Glomerular visceral epithelial cell (primary cell): ENCODE results near the gene WDR81.
"Not testable (repeated sequence)": the region's sequence is repeated elsewhere in the genome, so short reads cannot be mapped to it uniquely, and the experiment has no call there.

ENCODE experiments used
- DNase-seq: peaks from one replicate; pipeline ENCODE4 v3.0.0-alpha.2; 2016; ENCODE audit errors: extremely low spot score

The WDR81 gene

DNA sequence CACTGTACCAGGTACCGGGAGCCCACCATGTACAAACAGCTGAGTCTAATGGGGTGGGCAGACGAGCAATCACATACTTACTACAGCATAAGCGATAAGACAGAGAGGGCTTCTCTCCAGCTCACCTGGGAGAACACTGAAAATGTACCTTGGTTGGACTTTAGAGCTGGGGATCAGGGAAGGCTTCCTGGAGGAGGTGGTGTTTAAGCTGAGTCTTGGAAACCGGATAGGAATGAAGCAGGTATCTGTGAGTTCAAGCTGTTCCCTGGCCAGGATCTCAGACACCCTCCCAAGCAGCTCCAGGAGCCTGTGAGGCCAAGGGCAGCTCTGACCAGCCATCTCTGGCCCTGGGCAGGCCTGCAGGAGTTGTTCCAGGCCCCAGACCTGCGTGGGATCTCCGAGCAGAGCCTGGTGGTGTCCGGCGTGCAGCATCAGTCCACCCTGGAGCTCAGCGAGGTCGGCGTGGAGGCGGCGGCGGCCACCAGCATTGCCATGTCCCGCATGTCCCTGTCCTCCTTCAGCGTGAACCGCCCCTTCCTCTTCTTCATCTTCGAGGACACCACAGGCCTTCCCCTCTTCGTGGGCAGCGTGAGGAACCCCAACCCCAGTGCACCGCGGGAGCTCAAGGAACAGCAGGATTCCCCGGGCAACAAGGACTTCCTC lies 29.4 kb downstream of the WDR81 start:
- no peak for DNase-seq

DNA sequence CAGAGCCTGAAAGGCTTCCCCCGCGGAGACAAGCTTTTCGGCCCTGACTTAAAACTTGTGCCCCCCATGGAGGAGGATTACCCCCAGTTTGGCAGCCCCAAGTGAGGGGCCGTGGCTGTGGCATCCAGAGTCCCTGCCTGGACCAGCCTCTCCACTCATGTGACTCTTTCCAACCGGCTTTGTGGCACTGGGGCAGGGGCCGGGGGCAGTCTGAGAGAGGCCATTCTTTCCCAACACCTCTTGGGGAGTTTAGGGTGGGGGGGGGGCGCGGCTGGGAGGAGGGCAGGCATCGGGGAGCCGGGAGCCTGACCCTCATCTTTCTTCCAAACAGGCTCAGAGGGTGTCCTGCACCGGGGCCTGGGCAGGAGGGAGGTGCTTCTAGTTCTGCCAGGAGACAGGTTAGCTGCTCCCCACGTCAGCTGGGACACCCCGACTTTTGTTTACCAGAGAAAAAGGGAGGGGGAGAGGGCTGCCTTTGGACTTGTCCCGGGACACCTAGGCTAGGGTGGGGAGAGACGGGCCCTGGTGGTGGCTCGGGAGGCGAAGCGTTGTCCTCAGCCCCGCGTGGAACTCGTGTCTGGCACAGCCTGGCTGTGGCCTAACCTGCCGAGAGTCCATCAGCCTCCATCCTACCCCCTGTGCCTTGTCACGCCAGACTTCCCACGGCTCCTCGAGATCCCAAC lies 30.1 kb downstream of the WDR81 start:
- no peak for DNase-seq

DNA sequence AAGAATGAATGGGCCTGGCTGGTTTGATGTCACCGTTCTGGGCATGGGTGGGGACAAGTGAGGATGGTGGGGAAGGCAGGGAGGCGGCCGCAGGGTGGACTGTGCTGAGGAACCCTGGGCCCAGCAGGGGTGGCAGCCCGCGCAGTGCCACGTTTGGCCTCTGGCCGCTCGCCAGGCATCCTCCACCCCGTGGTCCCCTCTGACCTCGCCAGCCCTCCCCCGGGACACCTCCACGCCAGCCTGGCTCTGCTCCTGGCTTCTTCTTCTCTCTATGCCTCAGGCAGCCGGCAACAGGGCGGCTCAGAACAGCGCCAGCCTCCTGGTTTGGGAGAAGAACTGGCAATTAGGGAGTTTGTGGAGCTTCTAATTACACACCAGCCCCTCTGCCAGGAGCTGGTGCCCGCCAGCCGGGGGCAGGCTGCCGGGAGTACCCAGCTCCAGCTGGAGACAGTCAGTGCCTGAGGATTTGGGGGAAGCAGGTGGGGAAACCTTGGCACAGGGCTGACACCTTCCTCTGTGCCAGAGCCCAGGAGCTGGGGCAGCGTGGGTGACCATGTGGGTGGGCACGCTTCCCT lies 30.8 kb downstream of the WDR81 start:
- DNase-seq, result no peak

DNA sequence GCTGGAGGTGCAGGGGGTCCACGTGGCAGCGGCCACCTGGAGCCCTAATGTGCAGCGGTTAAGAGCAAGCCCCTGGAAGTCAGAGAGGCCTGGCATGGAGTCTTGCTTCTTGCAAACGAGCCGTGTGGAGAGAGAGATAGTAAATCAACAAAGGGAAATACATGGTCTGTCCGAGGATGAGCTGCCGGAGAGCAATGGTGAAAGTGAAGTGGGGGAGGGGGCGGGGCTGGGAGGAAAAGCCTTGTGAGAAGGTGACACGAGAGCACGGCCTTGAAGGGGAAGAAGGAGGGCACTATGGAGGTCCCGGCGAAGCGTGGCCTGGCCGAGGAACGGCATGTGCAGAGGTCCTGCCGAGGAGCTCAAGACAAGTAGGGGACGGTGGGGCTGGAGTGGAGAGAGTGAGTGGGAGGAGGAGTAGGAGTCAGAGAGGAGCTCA lies 31.3 kb downstream of the WDR81 start:
- no peak for DNase-seq

GRCh38 chr17:1758807-1759206 lies 34.3 kb downstream of the WDR81 start:
- DNase-seq, result no peak

DNA sequence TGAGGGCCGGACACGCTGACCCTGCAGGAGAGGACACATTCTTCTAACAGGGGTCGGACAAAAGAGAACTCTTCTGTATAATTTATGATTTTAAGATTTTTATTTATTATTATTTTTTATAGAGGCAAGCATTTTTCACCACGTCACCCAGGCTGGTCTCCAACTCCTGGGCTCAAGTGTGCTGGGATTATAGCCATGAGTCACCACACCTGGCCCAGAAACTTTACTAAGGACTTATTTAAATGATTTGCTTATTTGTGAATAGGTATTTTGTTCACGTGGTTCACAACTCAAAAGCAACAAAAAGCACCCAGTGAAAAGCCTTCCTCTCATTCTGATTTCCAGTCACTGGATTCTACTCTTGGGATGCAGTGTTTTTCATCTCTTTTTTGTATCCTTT lies 35.0 kb downstream of the WDR81 start:
- no peak for DNase-seq

DNA sequence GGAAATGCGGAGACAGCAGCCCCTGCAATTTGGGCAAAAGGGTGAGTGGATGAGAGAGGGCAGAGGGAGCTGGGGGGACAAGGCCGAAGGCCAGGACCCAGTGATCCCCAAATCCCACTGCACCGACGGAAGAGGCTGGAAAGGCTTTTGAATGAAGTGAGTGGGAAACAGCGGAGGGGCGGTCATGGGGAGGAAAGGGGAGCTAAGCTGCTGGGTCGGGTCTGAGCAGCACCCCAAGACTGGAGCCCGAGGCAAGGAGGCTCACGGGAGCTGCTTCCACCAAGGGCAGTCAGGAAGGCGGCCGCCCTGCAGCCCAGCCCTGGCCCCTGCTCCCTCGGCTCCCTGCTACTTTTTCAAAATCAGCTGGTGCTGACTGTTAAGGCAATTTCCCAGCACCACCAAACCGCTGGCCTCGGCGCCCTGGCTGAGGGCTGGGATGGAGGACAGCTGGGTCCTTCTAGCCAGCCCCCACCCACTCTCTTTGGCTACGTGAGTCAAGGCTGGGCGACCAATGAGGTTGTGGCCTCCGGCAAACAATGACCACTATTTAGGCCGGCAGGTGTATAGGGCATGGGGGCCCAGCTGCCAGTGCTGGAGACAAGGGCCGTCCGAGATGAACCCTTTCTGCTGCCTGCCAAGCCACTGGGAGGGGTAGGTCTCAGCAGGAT lies 37.9 kb downstream of the WDR81 start:
- DNase-seq, result no peak

DNA sequence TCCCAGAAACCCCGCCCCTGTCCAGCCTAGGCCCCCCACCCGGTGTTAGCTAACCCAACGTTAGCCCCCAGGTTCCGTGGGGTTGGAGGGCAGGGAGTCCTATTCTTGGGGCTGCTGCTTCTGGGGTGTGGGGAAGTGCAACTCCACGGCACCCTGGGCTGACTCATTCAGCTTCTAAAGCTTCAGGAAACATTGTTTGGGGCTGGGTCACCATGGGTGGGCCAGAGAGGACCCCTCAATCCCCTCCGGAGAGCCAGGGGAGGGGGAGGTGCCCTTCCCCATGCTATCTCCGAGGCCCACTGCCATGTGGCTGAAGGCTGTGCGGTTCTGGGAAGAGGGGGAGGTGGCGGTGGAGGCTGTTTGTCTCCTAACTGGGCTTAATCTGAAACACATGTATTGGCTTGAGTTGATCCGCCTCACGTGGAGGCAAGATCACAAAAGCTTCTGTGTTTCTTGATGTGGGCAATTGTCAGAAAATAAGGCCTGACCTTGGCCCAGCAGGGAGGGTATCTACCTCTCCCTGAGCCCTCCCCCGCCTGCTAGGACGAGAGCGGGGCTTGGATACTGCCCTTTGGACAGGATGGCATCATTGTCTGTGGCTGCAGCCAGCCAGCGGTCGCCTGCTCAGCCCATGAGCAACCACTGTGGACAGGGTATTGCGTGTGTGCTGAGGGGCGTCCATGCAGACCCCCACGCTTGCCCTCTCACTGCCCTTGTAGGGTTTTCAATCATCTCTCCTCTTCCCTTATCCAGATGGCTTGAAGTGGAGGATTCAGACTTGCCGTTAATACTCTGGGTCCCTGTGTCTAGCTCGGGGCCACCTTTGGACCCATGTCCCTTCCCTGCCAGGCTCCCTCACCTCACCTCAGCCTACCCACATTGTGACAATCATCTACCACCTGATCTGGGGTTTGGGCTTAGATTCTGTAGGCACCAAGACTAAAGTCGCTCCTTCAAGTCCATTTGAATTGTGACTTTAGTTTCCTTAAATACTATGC lies 38.7 kb downstream of the WDR81 start:
- no peak for DNase-seq

- DNase-seq, result no peak
Observed at GRCh38 chr17:1764284-1764683, 39.8 kb downstream of the WDR81 start.

GRCh38 chr17:1764705-1765104 lies 40.2 kb downstream of the WDR81 start:
- not testable (repeated sequence) for DNase-seq

DNA sequence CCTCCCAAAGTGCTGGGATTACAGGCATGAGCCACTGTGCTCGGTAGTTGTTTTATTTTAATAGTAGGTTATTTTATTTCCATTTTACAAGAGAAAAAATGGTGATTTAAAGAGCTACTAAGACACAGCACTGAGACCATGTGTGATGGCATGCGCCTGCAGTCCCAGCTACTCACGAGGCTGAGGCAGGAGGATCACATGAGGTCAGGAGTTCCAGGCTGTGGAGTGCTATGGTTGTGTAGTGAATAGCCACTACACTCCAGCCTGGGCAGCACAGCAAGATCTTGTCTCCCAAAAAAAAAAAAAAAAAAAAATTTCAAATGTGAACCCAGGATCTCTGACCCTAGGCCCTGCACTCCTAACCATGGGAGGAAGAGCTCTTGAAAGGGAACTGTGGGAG lies 41.1 kb downstream of the WDR81 start:
- DNase-seq, result no peak

- no peak for DNase-seq
Observed at GRCh38 chr17:1766382-1767135, 42.1 kb downstream of the WDR81 start.

- DNase-seq, result no peak
Observed at GRCh38 chr17:1767358-1767757, 42.9 kb downstream of the WDR81 start.

DNA sequence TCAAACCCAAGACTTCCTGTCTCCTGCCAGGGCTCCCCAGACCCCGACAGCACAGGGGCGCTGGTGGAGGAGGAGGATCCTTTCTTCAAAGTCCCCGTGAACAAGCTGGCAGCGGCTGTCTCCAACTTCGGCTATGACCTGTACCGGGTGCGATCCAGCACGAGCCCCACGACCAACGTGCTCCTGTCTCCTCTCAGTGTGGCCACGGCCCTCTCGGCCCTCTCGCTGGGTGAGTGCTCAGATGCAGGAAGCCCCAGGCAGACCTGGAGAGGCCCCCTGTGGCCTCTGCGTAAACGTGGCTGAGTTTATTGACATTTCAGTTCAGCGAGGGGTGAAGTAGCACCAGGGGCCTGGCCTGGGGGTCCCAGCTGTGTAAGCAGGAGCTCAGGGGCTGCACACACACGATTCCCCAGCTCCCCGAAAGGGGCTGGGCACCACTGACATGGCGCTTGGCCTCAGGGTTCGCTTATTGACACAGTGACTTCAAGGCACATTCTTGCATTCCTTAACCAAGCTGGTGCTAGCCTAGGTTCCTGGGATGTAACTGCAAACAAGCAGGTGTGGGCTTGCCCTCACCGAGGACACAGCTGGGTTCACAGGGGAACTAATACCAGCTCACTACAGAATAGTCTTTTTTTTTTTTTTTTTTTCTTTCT lies 45.4 kb downstream of the WDR81 start:
- DNase-seq, result no peak

DNA sequence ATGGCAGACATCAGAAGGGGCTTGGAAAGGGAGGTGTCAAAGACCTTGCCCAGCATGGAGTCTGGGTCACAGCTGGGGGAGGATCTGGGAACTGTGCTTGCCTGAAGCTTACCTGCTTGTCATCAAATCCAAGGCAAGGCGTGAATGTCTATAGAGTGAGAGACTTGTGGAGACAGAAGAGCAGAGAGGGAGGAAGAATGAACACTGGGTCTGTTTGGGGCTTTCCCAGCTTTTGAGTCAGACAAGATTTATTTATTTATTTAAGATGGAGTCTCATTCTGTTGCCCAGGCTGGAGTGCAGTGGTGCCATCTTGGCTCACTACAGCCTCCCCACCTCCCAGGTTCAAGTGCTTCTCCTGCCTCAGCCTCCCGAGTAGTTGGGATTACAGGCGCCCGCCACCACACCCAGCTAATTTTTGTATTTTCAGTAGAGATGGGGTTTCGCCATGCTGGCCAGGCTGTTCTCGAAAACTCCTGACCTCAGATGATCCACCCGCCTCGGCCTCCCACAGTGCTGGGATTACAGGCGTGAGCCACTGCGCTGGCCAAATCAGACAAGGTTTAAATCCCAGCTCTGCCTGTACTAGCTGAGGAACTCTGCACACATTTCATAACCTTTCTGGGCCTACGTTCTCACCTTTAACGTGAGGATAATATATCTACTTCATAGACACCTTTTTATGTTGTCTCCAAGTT lies 48.6 kb downstream of the WDR81 start:
- DNase-seq, result peak; percentile 61

DNA sequence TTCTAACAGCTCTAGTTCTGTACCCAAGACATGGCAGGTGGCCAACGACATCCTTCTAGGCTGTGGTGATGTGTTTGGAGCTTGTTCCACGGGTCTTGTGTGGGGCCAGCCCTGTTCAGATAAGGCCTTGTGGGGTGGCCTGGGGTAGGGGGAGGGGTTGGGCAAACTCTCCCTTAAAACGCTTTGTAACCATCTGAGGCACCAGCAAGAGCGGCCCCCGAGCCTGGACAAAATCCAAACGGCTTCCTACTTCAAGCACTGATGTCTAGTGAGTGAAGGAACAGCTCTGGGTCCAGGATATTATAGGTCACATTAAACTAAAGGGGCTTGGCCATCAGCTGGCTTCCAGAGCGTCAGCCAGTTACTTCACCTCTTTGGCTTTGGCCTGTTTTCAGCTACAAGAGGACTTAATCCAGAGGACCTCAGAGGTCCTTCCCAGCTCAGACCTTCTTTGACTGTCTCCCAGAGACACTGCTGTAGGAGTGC lies 49.2 kb downstream of the WDR81 start:
- no peak for DNase-seq

DNA sequence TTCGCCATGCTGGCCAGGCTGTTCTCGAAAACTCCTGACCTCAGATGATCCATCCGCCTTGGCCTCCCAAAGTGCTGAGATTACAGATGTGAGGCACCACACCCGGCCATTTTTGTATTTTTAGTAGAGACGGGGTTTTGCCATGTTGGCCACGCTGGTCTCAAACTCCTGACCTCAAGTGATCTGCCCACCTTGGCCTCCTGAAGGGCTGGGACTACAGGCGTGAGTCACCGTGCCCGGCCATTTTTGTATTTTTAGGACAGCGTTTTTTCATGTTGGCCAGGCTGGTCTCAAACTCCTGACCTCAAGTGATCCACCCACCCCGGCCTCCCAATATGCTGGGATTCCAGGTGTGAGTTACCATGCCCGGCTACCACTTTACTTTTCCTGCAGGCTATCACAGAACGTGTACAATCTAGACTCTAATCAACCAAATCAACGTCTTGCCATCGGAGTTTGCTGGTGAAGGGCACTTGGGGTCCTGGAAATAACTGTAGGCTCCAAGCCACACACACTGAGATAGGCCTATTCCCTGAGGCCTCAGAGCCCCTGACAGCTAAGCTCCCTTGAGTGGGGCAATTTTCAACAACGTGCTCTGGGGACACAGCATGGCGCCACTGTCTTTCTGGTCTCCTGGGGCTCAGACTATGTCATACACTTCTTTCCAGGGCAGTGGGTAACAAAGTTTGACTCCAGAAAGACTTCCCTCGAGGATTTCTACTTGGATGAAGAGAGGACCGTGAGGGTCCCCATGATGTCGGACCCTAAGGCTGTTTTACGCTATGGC lies 50.1 kb downstream of the WDR81 start:
- no peak for DNase-seq

- DNase-seq, result no peak
Observed at GRCh38 chr17:1776328-1776727, 51.8 kb downstream of the WDR81 start.

DNA sequence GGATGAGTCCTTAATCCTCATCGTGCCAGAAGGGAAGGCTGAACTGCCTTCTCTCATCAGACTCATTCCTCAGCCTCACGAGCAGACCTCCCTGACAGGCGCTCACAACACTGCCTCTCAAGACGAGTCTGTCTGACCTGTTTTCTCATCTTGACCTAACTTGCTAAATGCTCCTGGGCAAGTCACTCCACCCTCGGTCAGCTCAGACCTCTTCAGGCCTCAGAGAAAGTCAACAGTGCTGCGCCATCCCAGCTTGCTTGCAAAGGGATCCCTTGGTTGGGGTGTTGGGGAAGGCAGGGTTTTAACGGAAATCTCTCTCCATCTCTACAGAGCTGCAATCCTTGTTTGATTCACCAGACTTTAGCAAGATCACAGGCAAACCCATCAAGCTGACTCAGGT lies 52.4 kb downstream of the WDR81 start:
- DNase-seq, result no peak
